M059J (cell line): ENCODE data around the gene UPK1B. TPM values are rescaled to one million over a fixed set of nuclear protein-coding genes. Genes with fewer than 3 reads are reported as not detected.
A peak's percentile ranks its signal among the peaks of the same experiment; 100 is the strongest.
"Not testable (repeated sequence)": the region's sequence is repeated elsewhere in the genome, so short reads cannot be mapped to it uniquely, and the experiment has no call there.

Experiments used
- DNase-seq: peaks from one replicate; pipeline ENCODE4 v3.0.0-alpha.2; 2012; ENCODE audit warnings: low read depth
- total RNA-seq: library from RNA; depleted of rRNA; stranded (reverse); fragments of >200 nt; shearing (Covaris generic); gene quantifications from 2 replicates; pipeline ENCODE4 v1.2.3, GENCODE V29; 2014

The UPK1B gene
- total RNA-seq, 1 experiment from 2014 or later: 0.12 TPM

- DNase-seq: no peak
These were observed 50.1 kb downstream of the UPK1B start for GRCh38 chr3:119223511-119223910.

- no peak for DNase-seq
These were observed 51.7 kb downstream of the UPK1B start for GRCh38 chr3:119225121-119225520.

- no peak for DNase-seq
These were observed 53.9 kb downstream of the UPK1B start for GRCh38 chr3:119227070-119227850.

- DNase-seq: no peak
These were observed 55.2 kb downstream of the UPK1B start for GRCh38 chr3:119228373-119229145.

- DNase-seq: no peak
These were observed 55.8 kb downstream of the UPK1B start for GRCh38 chr3:119229190-119229589.

- DNase-seq: no peak
These were observed 56.7 kb downstream of the UPK1B start for GRCh38 chr3:119230071-119230470.

GRCh38 chr3:119230745-119231144 lies 57.3 kb downstream of the UPK1B start:
- DNase-seq: no peak

GRCh38 chr3:119234610-119235009 lies 61.2 kb downstream of the UPK1B start:
- no peak for DNase-seq

- peak; percentile 70 for DNase-seq
These were observed 61.8 kb downstream of the UPK1B start for GRCh38 chr3:119235151-119235550.

GRCh38 chr3:119236756-119237155 lies 63.4 kb downstream of the UPK1B start:
- DNase-seq: no peak

- no peak for DNase-seq
These were observed 63.9 kb downstream of the UPK1B start for GRCh38 chr3:119237299-119237698.

GRCh38 chr3:119238363-119238762 lies 65.0 kb downstream of the UPK1B start:
- DNase-seq: no peak

- DNase-seq: peak; percentile 29
These were observed 65.9 kb downstream of the UPK1B start for GRCh38 chr3:119239206-119239820.

- DNase-seq: peak; percentile 40
These were observed 66.7 kb downstream of the UPK1B start for GRCh38 chr3:119240101-119240590.

- peak; percentile 92 for DNase-seq
These were observed 67.4 kb downstream of the UPK1B start, which contains the start of gene B4GALT4 for GRCh38 chr3:119240591-119241434. TSS of gene B4GALT4 (minus strand) at chr3:119240878. CDS start at chr3:119230099, 10,779 bp downstream.

- DNase-seq: not testable (repeated sequence)
These were observed 69.1 kb downstream of the UPK1B start for GRCh38 chr3:119242387-119243057.

GRCh38 chr3:119243058-119243529 lies 69.7 kb downstream of the UPK1B start:
- not testable (repeated sequence) for DNase-seq

GRCh38 chr3:119243712-119244111 lies 70.3 kb downstream of the UPK1B start:
- DNase-seq: no peak

GRCh38 chr3:119245778-119246177 lies 72.4 kb downstream of the UPK1B start:
- no peak for DNase-seq
